Measurements from ENCODE around the gene POTEJ.
A peak's percentile ranks its signal among the peaks of the same experiment; 100 is the strongest.
"Not testable (repeated sequence)": the region's sequence is repeated elsewhere in the genome, so short reads cannot be mapped to it uniquely, and the experiment has no call there.

Gene POTEJ

DNA sequence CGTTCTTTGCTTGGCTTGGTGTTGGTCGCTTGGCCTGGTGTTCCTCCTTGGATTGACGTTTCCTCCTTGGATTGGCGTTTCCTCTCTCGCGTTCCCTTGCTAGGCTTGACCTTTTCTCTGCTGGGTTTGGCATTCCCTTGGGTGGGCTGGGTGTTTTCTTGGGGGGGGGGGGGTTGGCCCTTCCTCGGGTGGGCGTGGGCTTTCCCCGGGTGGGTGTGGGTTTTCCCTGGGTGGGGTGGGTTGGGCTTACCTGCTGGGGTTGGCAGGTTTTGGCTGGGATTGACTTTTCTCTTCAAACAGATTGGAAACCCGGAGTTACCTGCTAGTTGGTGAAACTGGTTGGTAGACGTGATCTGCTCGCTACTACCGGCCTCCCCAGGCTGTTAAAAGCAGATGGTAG lies at the start of gene POTEJ:
TSS of gene POTEJ (plus strand) at position 301 of the 400 bp plus-strand sequence. CDS start at position 394, 93 bp downstream.
- not testable (repeated sequence) for DNase-seq (ENCODE audit: low read depth in 2 of 2)

DNA sequence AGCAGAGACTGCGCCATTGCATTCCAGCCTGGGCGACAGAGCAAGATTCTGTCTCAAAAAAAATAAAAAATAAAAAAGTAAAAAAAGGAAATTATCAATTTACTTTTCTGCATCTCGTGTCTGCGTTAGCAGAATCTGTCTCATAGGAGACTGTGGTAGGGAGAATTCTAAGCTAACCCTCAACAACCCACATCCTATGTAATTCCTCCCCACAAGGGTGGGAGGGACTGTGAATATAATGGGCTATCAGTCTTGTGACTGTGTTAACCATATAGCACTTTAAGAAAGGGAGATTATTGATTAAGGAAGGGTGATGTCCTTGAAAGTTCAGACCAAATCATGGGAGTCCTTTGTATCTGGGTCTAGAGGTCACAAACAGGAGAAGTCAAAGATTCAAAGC lies 45.1 kb upstream of the POTEJ start:
- not testable (repeated sequence) for DNase-seq (ENCODE audit: low read depth in 2 of 2)

GRCh38 chr2:130571929-130572328 lies 39.3 kb upstream of the POTEJ start:
- not testable (repeated sequence) for DNase-seq (ENCODE audit: low read depth in 2 of 2)

- DNase-seq (ENCODE audit: low read depth in 2 of 2): not testable (repeated sequence)
These were observed 37.0 kb upstream of the POTEJ start for GRCh38 chr2:130574230-130574629.

DNA sequence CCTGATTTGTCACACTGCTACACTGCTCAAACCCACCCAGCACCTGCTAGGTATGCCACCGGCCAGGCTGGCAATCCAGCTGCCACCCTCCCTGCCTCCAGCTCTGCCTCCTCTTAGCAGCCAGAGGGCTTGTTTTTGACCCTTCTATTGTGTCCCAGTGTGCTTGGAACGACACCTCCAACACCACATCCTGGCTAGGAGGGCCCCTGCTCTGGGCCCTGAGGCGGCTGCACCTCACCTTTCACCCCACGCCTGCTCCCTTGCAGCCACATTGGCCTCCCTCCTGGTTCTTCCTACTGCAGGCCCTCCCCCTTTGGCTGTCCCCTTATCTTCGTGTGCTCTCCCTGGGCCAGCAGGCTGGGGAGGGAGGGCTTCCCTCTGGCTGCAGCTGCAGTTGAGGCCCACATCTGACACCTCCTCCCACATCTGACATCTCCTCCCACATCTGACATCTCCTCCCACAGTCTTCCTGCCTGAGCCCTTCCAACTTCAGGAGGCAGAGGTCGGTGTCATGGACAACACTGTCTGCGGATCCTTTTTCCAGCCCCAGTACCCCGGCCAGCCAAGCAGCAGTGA lies 34.9 kb upstream of the POTEJ start:
- not testable (repeated sequence) for DNase-seq (ENCODE audit: low read depth in 2 of 2)

GRCh38 chr2:130577559-130577958 lies 33.7 kb upstream of the POTEJ start:
- not testable (repeated sequence) for DNase-seq (ENCODE audit: low read depth in 2 of 2)

- DNase-seq (ENCODE audit: low read depth in 2 of 2): not testable (repeated sequence)
These were observed 32.1 kb upstream of the POTEJ start for GRCh38 chr2:130579121-130579520.

- DNase-seq (ENCODE audit: low read depth in 2 of 2): not testable (repeated sequence)
These were observed 29.7 kb upstream of the POTEJ start for GRCh38 chr2:130581491-130581890.

DNA sequence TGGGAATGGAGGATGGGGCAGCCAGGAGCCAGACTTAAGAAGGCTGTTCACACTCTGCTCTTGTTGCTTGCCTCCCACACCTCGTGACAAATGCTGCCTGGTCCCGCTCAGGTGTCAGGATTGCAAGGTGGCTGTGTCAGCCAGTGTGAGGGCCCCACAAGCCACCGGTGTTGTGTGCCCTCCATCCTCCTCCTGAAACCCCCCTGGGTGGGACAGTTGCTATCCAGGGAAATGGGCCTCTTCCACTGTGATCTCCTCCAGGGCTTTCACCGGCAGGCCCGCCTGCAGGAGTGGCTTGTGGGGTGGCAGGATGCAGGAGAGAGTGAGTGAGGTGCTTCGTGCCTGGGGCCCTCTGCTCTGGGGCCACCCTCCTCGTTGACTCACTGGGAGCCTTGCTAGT lies 28.3 kb upstream of the POTEJ start:
- DNase-seq (ENCODE audit: low read depth in 2 of 2): not testable (repeated sequence)

GRCh38 chr2:130583582-130583981 lies 27.7 kb upstream of the POTEJ start:
- not testable (repeated sequence) for DNase-seq (ENCODE audit: low read depth in 2 of 2)

GRCh38 chr2:130584726-130585125 lies 26.5 kb upstream of the POTEJ start:
- not testable (repeated sequence) for DNase-seq (ENCODE audit: low read depth in 2 of 2)

GRCh38 chr2:130588688-130589458 lies 22.4 kb upstream of the POTEJ start:
- DNase-seq (ENCODE audit: low read depth in 2 of 2): peak in 1 of 2 donors; percentile 0

- not testable (repeated sequence) for DNase-seq (ENCODE audit: low read depth in 2 of 2)
These were observed 20.9 kb upstream of the POTEJ start for GRCh38 chr2:130590170-130590841.

GRCh38 chr2:130590842-130591359 lies 20.3 kb upstream of the POTEJ start:
- DNase-seq (ENCODE audit: low read depth in 2 of 2): not testable (repeated sequence)

DNA sequence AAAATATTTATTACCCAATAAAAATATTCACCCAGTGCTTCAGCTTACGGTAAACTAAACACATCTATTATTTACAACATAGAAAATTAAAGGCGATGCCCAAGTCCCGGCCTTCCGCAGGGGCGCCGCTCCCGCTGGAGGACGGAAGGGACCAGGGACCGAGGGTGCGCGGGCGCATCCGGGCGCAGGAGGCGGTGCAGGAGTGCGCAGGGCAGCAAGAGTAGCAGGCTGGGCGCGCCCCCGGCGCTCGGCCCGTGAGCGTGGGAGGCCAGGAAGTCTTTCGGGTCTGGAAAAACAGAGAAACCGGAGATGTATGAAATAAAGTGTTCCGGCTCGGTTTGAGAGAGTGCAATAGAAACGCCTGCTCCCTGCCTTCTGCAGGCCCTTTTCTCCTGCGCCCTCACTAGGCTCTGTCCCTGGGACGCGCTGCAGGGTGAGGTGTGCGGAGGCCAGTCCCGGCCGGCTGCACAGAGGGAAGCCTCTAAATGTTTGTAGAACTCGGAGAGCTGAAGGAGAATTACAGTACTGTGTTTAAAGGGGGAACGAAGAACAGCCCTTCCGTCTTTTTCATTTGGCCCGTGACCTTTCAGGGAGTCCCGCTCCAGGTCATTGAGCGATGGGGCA lies 18.3 kb upstream of the POTEJ start:
- DNase-seq (ENCODE audit: low read depth in 2 of 2): not testable (repeated sequence)

DNA sequence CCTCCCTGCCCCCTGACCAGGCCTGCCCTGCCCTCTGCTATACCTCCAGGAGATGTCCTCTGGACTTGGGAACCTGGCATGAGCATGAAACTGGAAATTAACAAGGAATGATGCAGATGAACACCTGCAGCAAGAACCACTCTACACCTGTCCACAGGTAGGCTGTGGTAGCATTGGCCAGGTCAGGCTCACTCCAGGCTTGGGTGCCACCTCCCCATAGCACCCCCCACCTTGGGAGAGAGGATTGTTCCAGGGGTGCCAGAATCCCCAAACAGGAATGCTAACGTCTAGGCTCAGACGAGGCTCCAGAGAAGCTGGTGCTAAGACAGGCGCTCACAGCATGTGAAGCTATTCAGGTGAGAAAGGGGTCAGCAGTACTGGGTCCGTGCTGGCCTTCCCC lies 17.2 kb upstream of the POTEJ start:
- not testable (repeated sequence) for DNase-seq (ENCODE audit: low read depth in 2 of 2)

DNA sequence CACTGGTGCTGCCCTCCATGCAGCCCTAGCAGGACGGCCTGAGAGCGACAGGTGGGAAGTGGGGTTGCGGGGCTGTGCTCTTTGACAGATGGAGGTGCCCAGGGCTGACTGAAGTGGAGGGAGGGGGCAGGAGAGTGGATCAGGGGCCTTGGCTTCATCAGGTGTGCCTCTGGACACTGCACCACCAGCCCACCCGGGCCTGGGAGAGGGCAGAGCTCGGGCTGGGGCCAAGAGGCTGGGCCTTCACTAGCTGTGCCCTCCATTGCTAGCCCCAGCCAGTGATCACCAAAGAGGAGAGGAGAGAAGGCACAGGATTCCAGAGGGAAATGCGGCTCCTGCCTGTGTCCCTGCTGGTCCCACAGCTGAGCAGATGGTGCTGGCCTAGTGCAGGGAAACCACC lies 14.5 kb upstream of the POTEJ start:
- not testable (repeated sequence) for DNase-seq (ENCODE audit: low read depth in 2 of 2)

DNA sequence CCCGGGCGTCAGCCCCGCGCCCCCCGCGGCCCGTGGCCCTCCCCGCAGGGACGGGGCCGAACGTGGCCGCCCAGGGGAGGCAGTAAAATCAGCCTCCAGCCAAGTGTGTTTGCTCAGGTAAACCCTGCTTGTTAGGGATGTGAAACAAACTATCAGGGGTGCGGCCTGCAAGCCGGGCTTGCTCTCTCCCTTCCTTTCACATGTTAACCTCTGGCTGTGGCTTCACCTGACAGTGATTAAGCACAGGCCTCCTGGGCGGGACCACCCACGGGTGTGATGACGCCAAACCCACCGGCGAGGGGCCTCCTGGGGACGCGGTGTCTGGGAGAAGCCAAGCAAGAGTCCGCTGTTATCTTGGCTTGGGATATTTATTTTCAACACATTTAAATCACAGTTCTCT lies 13.2 kb upstream of the POTEJ start:
- DNase-seq (ENCODE audit: low read depth in 2 of 2): not testable (repeated sequence)

- DNase-seq (ENCODE audit: low read depth in 2 of 2): not testable (repeated sequence)
These were observed 12.8 kb upstream of the POTEJ start for GRCh38 chr2:130598463-130598862.

DNA sequence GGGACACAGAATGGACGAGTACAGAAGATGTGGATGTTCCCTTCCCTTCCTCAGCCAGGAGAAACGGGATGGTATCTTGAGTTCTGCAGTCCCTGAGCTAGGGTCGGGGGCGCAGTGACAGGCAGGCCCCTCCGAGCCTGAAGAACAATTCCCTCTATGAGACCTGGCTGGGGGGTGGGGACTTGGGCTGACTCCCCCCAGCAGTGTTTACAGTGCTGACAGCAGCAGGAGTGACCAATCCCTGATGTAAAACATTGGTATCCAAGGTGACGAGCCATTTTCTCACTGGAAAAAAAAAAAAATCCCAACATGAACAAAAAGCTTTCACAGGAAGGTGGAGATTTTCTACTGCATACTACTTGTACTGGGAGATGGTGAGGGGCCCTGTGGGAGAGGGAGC lies 11.8 kb upstream of the POTEJ start, which contains the start of gene CFC1:
TSS of gene CFC1 (minus strand) at position 183 of the 400 bp plus-strand sequence. CDS start 288 bp downstream, outside the sequence.
- not testable (repeated sequence) for DNase-seq (ENCODE audit: low read depth in 2 of 2)

DNA sequence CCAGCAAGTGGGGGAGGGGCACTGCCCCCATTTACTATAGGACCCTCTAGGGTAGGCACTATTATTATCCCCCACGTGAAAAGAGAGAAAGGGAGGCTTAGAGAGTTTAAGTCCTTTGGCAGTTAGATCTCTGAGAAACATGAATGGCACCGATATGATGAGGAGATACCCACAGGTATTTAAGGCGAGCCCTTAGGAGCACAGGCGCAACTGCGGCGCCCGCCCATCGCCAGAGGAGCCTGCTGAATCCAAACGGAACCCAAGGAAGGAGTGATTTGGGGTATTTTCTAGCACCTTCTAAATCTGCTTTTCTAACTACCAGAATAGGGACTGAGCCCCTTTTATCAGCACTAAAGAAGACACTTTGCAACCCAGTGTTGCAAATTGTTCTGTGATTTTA lies 11.3 kb upstream of the POTEJ start:
- DNase-seq (ENCODE audit: low read depth in 2 of 2): not testable (repeated sequence)
